LNCAP (cell line): ENCODE results near the gene NDUFB3.

Experiments used
- TF ChIP-seq, protein P1 (sequence below): fragments of 450-650 bp; IDR thresholded peaks from 2 replicates; pipeline ENCODE4 v1.5.1; 2017; ENCODE audit warnings: mild to moderate bottlenecking

NDUFB3 gene

DNA sequence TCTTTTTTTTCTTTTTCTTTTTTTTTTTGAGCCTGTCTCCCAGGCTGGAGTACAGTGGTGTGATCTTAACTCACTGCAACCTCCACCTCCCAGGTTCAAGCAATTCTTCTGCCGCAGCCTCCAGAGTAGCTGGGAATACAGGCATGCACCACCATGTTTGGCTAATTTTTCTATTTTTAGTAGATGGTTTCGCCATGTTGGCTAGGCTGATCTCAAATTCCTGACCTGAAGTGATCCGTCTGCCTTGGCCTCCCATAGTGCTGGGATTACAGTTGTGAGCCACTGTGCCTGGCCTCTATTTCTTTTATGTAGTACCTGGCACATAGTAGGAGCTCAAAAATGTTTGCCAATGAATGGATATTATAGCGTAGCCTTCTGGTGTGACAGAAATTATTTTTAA is 37.4 kb downstream of the NDUFB3 start:
- TF ChIP-seq, protein P1, sequence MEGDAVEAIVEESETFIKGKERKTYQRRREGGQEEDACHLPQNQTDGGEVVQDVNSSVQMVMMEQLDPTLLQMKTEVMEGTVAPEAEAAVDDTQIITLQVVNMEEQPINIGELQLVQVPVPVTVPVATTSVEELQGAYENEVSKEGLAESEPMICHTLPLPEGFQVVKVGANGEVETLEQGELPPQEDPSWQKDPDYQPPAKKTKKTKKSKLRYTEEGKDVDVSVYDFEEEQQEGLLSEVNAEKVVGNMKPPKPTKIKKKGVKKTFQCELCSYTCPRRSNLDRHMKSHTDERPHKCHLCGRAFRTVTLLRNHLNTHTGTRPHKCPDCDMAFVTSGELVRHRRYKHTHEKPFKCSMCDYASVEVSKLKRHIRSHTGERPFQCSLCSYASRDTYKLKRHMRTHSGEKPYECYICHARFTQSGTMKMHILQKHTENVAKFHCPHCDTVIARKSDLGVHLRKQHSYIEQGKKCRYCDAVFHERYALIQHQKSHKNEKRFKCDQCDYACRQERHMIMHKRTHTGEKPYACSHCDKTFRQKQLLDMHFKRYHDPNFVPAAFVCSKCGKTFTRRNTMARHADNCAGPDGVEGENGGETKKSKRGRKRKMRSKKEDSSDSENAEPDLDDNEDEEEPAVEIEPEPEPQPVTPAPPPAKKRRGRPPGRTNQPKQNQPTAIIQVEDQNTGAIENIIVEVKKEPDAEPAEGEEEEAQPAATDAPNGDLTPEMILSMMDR: no peak

DNA sequence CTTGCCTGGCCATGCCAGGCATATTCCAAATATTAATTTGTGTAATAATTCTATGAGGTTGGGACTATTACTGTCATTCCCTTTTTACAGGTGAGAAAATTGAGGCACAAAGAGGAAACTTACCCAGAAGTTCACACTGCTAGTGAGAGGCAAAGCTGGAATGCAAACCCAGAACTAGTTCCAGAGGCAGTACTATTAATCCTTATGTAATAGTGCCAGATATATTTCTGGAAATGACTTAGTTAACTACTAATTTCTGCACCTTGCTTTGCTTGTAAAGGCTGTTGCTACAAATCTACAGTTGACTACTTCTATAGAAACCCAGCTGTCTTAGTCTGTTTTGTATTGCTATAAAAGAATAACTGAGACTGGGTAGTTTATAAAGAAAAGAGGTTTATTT is 38.8 kb downstream of the NDUFB3 start:
- TF ChIP-seq, protein P1: no peak

DNA sequence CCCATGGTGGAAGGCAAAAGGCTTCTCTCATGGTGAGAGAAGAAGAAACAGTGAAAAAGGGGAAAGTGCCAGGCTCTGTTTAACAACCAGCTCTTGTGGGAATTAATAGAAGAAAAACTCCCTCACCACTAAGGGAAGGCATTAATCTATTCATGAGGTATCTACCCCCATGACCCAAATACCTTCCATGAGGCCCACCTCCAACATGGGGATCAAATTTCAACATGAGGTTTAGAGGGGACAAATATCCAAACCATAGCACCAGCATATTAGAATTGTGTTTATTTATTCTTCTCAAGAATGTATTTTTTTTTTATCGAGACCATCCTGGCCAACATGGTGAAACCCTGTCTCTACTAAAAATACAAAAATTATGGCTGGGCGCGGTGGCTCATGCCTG is 39.3 kb downstream of the NDUFB3 start:
- TF ChIP-seq, protein P1: no peak

DNA sequence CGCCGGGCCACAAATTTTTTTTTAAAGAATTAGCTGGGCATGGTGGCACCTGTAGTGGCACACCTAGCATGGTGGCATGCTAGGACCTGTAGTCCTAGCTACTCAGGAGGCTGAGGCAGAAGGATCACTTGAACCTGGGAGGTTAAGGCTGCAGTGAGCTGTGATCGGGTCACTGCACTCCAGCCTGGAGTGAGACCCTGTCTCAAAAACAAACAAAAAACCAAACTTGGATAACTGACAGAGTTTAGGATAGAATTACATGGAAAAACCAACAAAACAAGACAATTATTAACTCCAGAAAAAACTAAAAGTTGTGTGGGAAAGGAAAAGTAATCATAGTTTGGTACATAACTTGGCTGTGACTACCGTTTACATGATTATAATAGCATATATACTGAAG is 42.5 kb downstream of the NDUFB3 start:
- TF ChIP-seq, protein P1: no peak

DNA sequence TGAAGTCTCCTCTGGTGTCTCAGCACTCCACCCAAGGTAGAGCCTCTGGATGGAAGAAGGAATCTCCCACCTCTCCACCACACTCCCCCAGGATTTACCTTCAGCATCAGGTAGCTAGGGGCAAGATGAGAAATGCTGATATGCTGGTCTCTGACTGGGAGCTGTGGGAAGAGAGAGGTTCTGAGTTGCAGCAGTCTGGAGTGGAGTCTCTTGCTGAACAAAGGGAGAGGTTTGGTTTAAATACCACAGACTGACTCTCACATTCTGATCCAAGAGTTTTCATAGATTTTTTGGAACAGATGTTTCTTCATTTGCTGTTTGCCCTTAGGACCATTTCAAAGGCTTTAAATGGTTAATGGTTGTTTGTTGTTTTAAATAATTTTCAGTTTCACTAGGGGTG is 43.0 kb downstream of the NDUFB3 start:
- TF ChIP-seq, protein P1: no peak

DNA sequence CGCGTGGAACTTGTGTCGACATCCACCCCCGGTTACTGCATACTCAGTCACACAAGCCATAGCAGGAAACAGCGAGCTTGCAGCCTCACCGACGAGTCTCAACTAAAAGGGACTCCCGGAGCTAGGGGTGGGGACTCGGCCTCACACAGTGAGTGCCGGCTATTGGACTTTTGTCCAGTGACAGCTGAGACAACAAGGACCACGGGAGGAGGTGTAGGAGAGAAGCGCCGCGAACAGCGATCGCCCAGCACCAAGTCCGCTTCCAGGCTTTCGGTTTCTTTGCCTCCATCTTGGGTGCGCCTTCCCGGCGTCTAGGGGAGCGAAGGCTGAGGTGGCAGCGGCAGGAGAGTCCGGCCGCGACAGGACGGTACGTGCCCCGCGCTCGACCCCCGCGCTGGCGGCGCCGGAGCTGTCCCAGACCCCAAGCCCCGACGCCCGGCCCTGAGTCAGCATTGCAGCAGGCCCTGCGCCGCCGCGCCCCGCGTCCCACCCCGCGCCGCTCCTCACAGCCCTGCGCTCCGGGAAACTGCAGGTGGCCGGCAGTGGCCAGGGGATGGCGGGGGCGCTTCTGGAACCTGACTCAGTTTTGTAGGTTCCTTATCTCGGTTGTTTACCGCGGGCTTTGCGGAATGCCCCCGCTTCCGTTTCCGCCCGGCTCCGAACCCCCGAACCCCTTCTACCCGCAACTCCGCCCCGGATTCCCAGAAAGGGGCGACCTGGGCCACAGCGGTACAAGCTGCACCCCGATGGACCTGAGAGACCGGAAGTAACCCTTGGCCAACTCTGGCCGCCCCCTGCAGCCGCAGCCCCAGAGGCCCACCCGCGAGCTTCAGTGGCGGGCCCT is 44.5 kb downstream of the NDUFB3 start, which contains the start of gene CFLAR:
CFLAR (plus strand) TSS at position 50 of the 844 bp plus-strand sequence. CDS start 13,702 bp downstream, outside the sequence.
- TF ChIP-seq, protein P1: no peak

GRCh38 chr2:201116959-201117734 is 45.3 kb downstream of the NDUFB3 start:
- TF ChIP-seq, protein P1: no peak
